Gastrocnemius medialis (tissue), 4 donors: ENCODE data around the gene ICAM4. TPM values are rescaled to one million over a fixed set of nuclear protein-coding genes. Genes with fewer than 3 reads are reported as not detected.

Source experiments
- ATAC-seq, 2 donors: fragments of 150-250 bp; one replicate each; pipeline ENCODE4 v1.9.1; 2016
- DNase-seq, 2 donors: peaks; one replicate each; pipeline ENCODE4 v3.0.0-alpha.2; 2019
- H3K27ac ChIP-seq, 4 donors: fragments of 200-600 bp; sonication (generic); 1 replicate in 1 of 4; 2 replicates in 3 of 4; pipeline ENCODE4 v1.5.1; 2016 to 2018; ENCODE audit warnings: mild to moderate bottlenecking in 2 of 4, moderate library complexity in 1 of 4
- H3K27me3 ChIP-seq, 3 donors: fragments of 200-600 bp; sonication (generic) in 2 of 3; 1 replicate in 1 of 3; 2 replicates in 2 of 3; pipeline versions ENCODE4 v1.5.1 to v1.6.0; 2016 to 2019; ENCODE audit warnings: mild to moderate bottlenecking in 1 of 3, moderate library complexity in 1 of 3
- H3K36me3 ChIP-seq, 2 donors: fragments of 200-600 bp; sonication (generic) in 1 of 2; one replicate each; pipeline ENCODE4 v1.5.1; 2017 to 2018
- H3K4me1 ChIP-seq, 2 donors: fragments of 200-600 bp; sonication (generic) in 1 of 2; one replicate each; pipeline ENCODE4 v1.5.1; 2016 to 2017; ENCODE audit warnings: mild to moderate bottlenecking in 2 of 2
- H3K4me3 ChIP-seq, 4 donors: fragments of 200-600 bp; sonication (generic) in 3 of 4; 1 replicate in 1 of 4; 2 replicates in 3 of 4; pipeline ENCODE4 v1.5.1; 2016 to 2019; ENCODE audit warnings: mild to moderate bottlenecking in 2 of 4
- H3K9me3 ChIP-seq, 3 donors: fragments of 200-600 bp; sonication (generic) in 2 of 3; 1 replicate in 1 of 3; 2 replicates in 2 of 3; pipeline ENCODE4 v1.5.1; 2016 to 2019
- POLR2A ChIP-seq, 2 donors: fragments of 450-650 bp; IDR thresholded peaks; one replicate each; pipeline ENCODE4 v1.6.1; 2017; ENCODE audit warnings: antibody characterized with exemption in 2 of 2, mild to moderate bottlenecking in 2 of 2, moderate library complexity in 2 of 2
- in situ Hi-C, 4 donors: fragments of 200-750 bp; cut with MboI; loops; one replicate each; pipeline versions ENCODE4 v1.15.0 to v1.8.0; 2017; ENCODE audit warnings: low sequenced_read_pairs in 4 of 4
- intact Hi-C: fragments of 100-400 bp; cut with DNase I; formaldehyde crosslinking; loops from one replicate; pipeline ENCODE4 v1.15.1; 2023; ENCODE audit warnings: low total_unique reads
- total RNA-seq, 4 donors: library from RNA; depleted of rRNA; stranded (reverse); fragments of >200 nt; gene quantifications; one replicate each; pipeline versions ENCODE4 v1.1.0 to v1.2.3, GENCODE V29; 2016
- TF ChIP-seq, protein P1 (sequence below), 5 experiments: fragments of 450-650 bp in 3 of 5; fragments of 200-600 bp in 2 of 5; sonication (generic) in 2 of 5; IDR thresholded peaks in 4 of 5; conservative IDR thresholded peaks in 1 of 5; 1 replicate in 4 of 5; 2 replicates in 1 of 5; pipeline ENCODE4 v1.5.1; 2016 to 2019; ENCODE audit warnings: antibody characterized with exemption in 5 of 5, mild to moderate bottlenecking in 3 of 5, moderate library complexity in 3 of 5

Gene ICAM4
- total RNA-seq, 4 donors from 2014 or later = not detected

DNA sequence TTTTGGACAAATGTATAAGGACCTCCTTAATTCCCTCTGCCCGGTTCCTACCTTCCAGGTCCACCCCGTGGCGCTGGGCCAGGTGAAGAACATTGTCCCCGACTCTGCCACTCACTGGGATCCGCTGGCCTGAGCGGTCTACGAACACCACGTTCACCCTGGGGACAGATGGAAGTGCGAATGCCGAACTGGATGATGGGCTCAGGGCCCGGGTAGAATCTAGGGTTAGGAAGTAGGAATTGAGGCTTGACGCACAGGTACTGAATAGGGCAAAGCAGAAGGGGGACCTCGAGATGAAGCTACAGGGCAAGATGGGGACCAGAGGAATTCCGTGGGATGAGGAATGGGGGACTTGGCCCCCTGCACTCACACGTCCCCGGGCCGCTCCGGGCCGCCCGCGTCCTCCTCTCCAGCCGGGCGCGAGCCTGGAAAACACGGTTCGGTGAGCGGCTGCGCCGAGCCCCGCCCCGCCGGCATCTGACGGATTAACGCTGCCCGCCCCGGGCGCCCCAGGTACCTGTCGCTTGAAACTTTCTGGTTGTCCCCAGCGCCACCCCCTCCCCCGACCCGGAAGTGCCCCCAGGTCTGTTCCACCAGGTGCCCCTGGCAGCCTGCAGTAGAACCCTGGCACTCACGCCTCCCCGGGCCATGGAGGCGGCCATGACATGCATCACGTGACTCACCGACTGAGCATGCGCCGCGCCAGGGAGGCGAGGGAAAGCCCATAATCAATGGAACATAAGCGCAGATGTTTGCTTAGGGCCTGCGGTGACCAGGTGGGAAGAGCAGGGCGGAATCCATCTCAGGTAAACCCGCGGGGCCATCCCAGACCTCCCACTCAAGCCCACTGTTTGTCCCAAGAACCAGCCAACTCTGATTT, 28.8 kb downstream of the ICAM4 start, which contains the start of gene FDX2:
Gene FDX2, minus strand, starts transcription at position 681 of the 880 bp plus-strand sequence. Its CDS starts 19 bp downstream, at position 662.
- intact Hi-C loops = loop anchor here (1.0 kb wide), 2 partner anchors 18 to 65 kb away; partner anchors contain the start of genes RAVER1 and TYK2
- peak; percentile 63 to 73 for DNase-seq
- Histone ChIP-seq H3K4me3 (peak within 1 kb of the TSS; percentile 92 to 98 (median 94)), H3K4me1 (peaks cover 8 to 12% of the 10 kb centered on the region in 2 donors), H3K9me3 (no peaks in the 10 kb centered on the region), H3K27ac (peak within 1 kb of the TSS; percentile 80 to 89 (median 86)), H3K36me3 (peaks cover 0 to 41% of the 10 kb centered on the region in 2 donors), H3K27me3 (no peaks in the 10 kb centered on the region)
- TF ChIP-seq POLR2A (IDR thresholded peaks at IDR 0.05) = no peak
- TF ChIP-seq, protein P1, sequence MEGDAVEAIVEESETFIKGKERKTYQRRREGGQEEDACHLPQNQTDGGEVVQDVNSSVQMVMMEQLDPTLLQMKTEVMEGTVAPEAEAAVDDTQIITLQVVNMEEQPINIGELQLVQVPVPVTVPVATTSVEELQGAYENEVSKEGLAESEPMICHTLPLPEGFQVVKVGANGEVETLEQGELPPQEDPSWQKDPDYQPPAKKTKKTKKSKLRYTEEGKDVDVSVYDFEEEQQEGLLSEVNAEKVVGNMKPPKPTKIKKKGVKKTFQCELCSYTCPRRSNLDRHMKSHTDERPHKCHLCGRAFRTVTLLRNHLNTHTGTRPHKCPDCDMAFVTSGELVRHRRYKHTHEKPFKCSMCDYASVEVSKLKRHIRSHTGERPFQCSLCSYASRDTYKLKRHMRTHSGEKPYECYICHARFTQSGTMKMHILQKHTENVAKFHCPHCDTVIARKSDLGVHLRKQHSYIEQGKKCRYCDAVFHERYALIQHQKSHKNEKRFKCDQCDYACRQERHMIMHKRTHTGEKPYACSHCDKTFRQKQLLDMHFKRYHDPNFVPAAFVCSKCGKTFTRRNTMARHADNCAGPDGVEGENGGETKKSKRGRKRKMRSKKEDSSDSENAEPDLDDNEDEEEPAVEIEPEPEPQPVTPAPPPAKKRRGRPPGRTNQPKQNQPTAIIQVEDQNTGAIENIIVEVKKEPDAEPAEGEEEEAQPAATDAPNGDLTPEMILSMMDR (IDR thresholded peaks at IDR 0.05 in 4 of 5, conservative IDR thresholded peaks at IDR 0.05 in 1 of 5) = peak in 1 of 5 experiments; percentile 17
- in situ Hi-C loops = no loop called here
- ATAC-seq = peak; percentile 90 to 92

DNA sequence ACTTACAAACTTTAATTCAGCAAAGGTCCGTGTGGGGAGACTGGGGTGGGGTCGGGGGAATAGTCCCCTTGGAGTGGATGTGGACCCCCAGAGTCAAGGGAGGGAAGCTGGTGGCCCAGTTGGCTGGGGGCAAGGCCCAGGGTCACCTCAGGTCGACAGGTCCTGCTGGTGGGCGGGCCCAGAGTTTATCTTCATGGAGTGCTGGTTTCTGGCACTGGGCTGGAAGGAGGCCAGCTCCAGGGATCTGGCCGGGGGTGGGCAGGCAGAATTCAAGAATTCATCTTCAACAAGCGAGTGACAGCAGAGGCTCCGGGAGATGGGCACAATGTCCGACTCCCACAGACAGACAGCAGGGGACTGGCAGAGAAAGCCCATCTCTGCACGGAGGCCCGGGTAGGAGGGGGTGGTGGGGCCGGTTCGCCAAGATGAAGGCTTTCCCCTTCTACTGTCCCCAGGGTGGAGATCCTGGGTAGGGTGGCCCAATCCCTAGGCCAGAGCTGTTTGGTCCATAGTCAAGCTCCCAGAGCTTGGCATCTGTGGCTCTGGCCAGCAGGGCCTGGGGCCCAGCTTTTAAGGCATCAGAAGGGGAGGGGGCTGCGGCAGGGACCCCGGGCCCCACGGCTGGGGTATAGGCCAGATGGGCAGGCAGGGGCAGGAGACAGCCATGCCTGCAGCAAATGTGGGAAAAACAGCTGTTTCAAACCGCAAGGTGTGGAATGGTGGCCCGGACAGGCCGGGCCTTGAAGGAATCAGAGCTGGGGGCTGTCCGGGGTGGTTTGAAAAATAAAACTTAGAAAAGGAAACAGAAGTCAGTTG, 29.7 kb downstream of the ICAM4 start:
- H3K27me3 ChIP-seq = no peaks in the 10 kb centered on the region
- H3K9me3 ChIP-seq = no peaks in the 10 kb centered on the region
- ATAC-seq (peak in 1 of 2 donors; percentile 24), DNase-seq (no peak)
- peak overlapping the region; percentile 92 to 98 (median 94) for H3K4me3 ChIP-seq
- intact Hi-C loops (loop anchor here (1.0 kb wide), 1 partner anchor 64 kb away; the partner anchor contains the start of gene TYK2), in situ Hi-C loops (no loop called here)
- peaks cover 0 to 50% of the 10 kb centered on the region in 2 donors for H3K36me3 ChIP-seq
- peaks cover 8 to 12% of the 10 kb centered on the region in 2 donors for H3K4me1 ChIP-seq
- H3K27ac ChIP-seq = peak overlapping the region; percentile 80 to 89 (median 86)
- TF ChIP-seq, protein P1 (IDR thresholded peaks at IDR 0.05 in 4 of 5, conservative IDR thresholded peaks at IDR 0.05 in 1 of 5) = no peak
- no peak for TF ChIP-seq POLR2A (IDR thresholded peaks at IDR 0.05)

DNA sequence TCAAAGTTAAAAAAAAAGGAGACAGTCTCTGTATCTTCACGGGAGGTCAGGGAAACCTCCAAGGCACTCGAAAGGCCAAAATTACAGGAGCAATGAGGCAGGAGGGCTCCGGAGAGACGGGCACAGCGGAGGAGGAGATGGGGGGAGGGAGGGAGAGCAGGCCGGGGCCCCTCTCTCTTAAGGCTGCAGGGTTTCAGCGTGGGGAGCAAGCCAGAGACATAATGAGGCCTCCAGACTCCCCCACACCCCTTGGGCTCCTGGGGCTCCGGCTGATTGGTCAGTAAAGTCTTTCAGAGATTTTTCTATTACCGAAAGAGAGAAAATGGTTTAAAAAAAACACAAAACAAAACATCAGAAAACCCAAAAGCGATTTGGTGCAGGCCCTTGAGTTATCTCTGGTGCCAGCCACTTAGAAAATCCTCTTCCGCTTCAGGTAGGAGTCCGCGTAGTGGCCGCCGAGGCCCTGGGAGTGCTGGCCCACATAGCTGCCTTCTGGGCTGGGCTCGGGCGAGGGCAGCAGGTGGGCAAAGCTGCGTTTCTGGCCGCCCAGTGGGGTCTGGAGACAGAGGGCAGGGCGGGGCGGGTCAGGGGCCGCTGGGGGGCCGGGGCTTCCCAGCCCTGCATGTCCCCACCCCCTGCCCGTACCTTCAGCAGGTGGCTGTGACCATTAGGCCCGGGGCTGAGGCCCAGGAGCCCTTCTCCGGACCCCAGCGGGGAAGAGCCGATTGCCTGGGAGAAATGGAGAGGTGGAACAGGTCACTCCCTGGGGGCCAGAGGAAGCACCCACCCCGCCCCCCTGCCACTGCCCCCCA, 30.5 kb downstream of the ICAM4 start:
- no peak overlapping the region for H3K4me3 ChIP-seq
- intact Hi-C loops (no loop called here), in situ Hi-C loops (no loop called here)
- peaks cover 0 to 58% of the 10 kb centered on the region in 2 donors for H3K36me3 ChIP-seq
- TF ChIP-seq, protein P1 (IDR thresholded peaks at IDR 0.05 in 4 of 5, conservative IDR thresholded peaks at IDR 0.05 in 1 of 5) = no peak
- no peak for TF ChIP-seq POLR2A (IDR thresholded peaks at IDR 0.05)
- H3K9me3 ChIP-seq = no peaks in the 10 kb centered on the region
- H3K4me1 ChIP-seq = peaks cover 8 to 12% of the 10 kb centered on the region in 2 donors
- no peak overlapping the region for H3K27ac ChIP-seq
- no peak for ATAC-seq
- DNase-seq = no peak
- H3K27me3 ChIP-seq = no peaks in the 10 kb centered on the region

DNA sequence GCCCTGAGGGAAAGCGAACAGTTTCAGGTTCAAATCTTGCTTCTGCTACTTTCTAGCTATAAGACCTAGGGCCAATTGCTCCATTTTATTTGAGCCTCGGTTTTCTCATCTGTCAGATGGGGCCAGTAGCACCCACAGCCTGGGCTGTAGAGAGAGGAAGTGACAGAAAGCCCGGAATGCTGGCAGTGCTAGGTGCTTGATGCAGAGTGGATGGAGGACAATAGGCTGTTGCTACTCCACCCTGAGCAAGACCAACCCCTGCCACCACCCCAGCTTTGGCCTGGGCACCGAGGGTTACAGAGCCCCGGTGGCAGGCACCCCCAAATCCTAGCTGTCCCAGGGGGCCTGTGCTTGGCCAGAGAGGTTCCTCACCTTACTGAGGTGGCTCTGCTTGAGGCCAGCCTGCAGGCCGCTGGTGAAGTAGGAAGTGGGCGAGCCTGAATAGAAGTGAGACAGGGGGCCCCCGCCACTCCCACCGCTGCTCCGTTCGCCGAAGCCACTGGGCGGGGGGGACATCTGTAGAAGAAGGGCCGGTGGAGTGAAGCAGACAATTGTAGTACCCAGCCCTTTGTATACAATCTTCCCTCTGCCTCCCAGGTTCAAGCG, 31.2 kb downstream of the ICAM4 start:
- ATAC-seq (no peak), DNase-seq (no peak)
- intact Hi-C loops = no loop called here
- Histone ChIP-seq H3K4me3 (no peak overlapping the region), H3K27me3 (no peaks in the 10 kb centered on the region), H3K36me3 (peaks cover 0 to 65% of the 10 kb centered on the region in 2 donors), H3K4me1 (peaks cover 8 to 12% of the 10 kb centered on the region in 2 donors), H3K27ac (no peak overlapping the region), H3K9me3 (no peaks in the 10 kb centered on the region)
- TF ChIP-seq, protein P1 (IDR thresholded peaks at IDR 0.05 in 4 of 5, conservative IDR thresholded peaks at IDR 0.05 in 1 of 5) = no peak
- no peak for TF ChIP-seq POLR2A (IDR thresholded peaks at IDR 0.05)
- in situ Hi-C loops = no loop called here
